GM19023 (cell line): ENCODE data around the gene LSM4.

ENCODE experiments used
- ATAC-seq: cut with Tn5 transposase; IDR thresholded peaks from one replicate; pipeline ENCODE4 v1.9.1; 2021; ENCODE audit warnings: mild to moderate bottlenecking, moderate library complexity; ENCODE audit not compliant: unreplicated experiment

The LSM4 gene

GRCh38 chr19:18279266-18279515, 43.7 kb downstream of the LSM4 start:
- no peak for ATAC-seq

GRCh38 chr19:18278521-18279265, 44.2 kb downstream of the LSM4 start:
- no peak for ATAC-seq

GRCh38 chr19:18274781-18275356, 48.0 kb downstream of the LSM4 start:
- ATAC-seq, result no peak

GRCh38 chr19:18274219-18274780, 48.6 kb downstream of the LSM4 start, which contains the start of gene IQCN:
IQCN (minus strand) TSS chr19:18274452; CDS start chr19:18269478, 4,974 bp downstream.
- ATAC-seq, result no peak

- no peak for ATAC-seq
Observed at GRCh38 chr19:18273561-18274218, 49.2 kb downstream of the LSM4 start.

GRCh38 chr19:18271433-18271841, 51.4 kb downstream of the LSM4 start:
- no peak for ATAC-seq

GRCh38 chr19:18270326-18270725, 52.5 kb downstream of the LSM4 start:
- ATAC-seq, result no peak

GRCh38 chr19:18269070-18269723, 53.7 kb downstream of the LSM4 start:
- ATAC-seq, result no peak

GRCh38 chr19:18266771-18267686, 55.8 kb downstream of the LSM4 start:
- ATAC-seq, result no peak

GRCh38 chr19:18265582-18265981, 57.3 kb downstream of the LSM4 start:
- ATAC-seq, result no peak

GRCh38 chr19:18264971-18265540, 57.8 kb downstream of the LSM4 start:
- no peak for ATAC-seq

- no peak for ATAC-seq
Observed at GRCh38 chr19:18264137-18264854, 58.6 kb downstream of the LSM4 start.

- ATAC-seq, result no peak
Observed at GRCh38 chr19:18263324-18264136, 59.3 kb downstream of the LSM4 start.

- ATAC-seq, result no peak
Observed at GRCh38 chr19:18262917-18263316, 60.0 kb downstream of the LSM4 start.

- ATAC-seq, result no peak
Observed at GRCh38 chr19:18262144-18262543, 60.7 kb downstream of the LSM4 start.

GRCh38 chr19:18261474-18261873, 61.4 kb downstream of the LSM4 start:
- no peak for ATAC-seq

GRCh38 chr19:18259893-18260292, 63.0 kb downstream of the LSM4 start:
- ATAC-seq, result no peak
